ENCODE data around the gene PSMA6.

The PSMA6 gene

DNA sequence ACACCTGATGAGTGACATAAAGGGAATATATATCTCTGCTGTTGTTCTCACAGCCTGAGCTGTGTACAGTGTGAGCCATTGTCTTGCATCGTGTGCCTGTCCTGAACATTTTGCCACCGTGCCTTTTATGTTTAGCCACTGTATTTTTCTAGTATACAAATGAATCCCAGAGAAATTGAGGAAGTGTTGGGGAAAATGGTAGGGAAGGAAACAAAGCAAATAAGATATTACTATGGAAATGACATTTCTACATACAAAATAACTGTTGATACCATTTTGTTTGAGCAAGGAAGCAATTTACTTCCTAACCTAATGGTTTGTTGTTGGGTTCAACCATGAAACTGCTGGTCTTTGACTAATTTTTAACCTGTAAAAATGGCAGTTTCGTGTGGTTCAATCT, 5.5 kb downstream of the PSMA6 start:
- TF ChIP-seq GATA2 (IDR thresholded peaks at IDR 0.05; ENCODE audit: low read depth, low read length) = no peak
- TF ChIP-seq GATA3 (IDR thresholded peaks at IDR 0.05; ENCODE audit: low read depth, low read length) = no peak

DNA sequence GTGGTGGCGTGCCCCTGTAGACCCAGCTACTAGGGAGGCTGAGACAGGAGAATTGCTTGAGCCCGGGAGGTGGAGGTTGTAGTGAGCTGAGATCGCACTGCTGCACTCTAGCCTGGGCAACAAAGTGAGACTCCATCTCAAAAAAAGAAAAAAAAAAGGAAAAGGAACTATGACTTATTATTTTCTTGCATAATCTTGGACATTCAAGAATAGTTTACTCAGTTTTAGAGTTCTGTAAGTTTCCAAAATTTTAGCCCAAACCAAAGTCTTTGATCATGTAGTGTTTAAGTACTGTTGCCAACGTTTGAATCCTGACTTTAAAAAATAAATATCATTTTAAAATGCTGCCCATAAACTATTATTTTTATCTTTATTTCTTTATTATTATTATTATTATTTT, 6.2 kb downstream of the PSMA6 start:
- TF ChIP-seq GATA3 (IDR thresholded peaks at IDR 0.05; ENCODE audit: low read depth, low read length) (no peak), GATA2 (IDR thresholded peaks at IDR 0.05; ENCODE audit: low read depth, low read length) (no peak)

- TF ChIP-seq GATA3 (IDR thresholded peaks at IDR 0.05; ENCODE audit: low read depth, low read length) (no peak), GATA2 (IDR thresholded peaks at IDR 0.05; ENCODE audit: low read depth, low read length) (no peak)
Observed at GRCh38 chr14:35299708-35300107, 7.5 kb downstream of the PSMA6 start.

DNA sequence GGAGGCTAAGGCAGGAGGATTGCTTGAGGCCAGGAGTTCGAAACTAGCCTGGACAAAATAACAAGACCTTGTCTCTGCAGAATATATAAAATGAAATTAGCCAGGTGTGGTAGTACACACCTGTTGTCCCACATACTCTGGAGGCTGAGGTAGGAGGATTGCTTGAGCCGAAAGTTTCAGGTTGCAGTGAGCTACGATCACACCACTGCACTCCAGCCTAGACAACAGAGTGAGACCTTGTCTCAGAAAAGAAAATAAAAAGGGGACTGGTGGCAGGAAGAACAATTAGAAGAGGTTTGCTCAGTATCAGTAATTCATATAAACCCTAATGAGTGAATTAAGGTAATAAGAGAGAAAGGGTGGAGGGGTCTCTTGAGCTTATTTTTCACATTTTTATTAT, 8.0 kb downstream of the PSMA6 start:
- no peak for TF ChIP-seq GATA2 (IDR thresholded peaks at IDR 0.05; ENCODE audit: low read depth, low read length)
- TF ChIP-seq GATA3 (IDR thresholded peaks at IDR 0.05; ENCODE audit: low read depth, low read length) = no peak

- TF ChIP-seq GATA3 (IDR thresholded peaks at IDR 0.05; ENCODE audit: low read depth, low read length) (no peak), GATA2 (IDR thresholded peaks at IDR 0.05; ENCODE audit: low read depth, low read length) (no peak)
Observed at GRCh38 chr14:35301735-35302528, 9.8 kb downstream of the PSMA6 start.

DNA sequence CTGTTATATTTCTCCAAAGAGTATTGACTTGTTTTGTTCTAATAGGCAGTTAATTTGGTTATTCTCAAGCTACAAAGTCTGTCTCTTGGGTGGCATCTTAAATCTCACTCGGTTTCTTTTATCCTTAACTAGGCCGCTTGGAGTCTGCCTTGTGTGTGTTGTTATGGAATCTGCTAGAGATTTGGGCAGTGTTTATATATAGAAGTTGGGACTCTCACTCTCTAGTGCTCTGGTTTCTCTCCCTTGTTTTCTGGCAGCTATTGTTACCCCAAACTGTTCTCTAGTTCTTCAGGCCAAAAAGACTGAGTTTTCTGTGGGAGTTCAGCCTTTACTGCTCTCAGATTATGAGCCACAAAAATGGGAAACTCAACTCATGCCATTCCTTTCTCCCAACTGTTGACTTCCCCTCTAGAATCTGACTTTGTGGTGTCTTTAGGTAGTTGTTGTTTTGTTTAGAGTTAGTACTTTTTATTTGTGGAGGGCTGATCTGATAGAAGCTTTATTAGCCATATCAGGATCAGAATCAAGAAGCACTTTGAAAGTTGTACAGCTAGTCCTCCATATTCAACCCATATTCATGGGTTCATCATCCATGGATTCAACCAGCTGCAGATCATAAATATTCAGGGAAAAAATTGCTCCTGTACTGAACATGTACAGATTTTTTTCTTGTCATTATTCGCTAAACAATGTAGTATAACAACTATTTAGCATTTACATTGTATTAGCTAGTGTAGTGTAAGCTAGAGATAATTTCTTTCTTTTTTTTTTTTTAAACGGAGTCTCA, 11.2 kb downstream of the PSMA6 start:
- TF ChIP-seq GATA3 (IDR thresholded peaks at IDR 0.05; ENCODE audit: low read depth, low read length) (no peak), GATA2 (IDR thresholded peaks at IDR 0.05; ENCODE audit: low read depth, low read length) (no peak)

DNA sequence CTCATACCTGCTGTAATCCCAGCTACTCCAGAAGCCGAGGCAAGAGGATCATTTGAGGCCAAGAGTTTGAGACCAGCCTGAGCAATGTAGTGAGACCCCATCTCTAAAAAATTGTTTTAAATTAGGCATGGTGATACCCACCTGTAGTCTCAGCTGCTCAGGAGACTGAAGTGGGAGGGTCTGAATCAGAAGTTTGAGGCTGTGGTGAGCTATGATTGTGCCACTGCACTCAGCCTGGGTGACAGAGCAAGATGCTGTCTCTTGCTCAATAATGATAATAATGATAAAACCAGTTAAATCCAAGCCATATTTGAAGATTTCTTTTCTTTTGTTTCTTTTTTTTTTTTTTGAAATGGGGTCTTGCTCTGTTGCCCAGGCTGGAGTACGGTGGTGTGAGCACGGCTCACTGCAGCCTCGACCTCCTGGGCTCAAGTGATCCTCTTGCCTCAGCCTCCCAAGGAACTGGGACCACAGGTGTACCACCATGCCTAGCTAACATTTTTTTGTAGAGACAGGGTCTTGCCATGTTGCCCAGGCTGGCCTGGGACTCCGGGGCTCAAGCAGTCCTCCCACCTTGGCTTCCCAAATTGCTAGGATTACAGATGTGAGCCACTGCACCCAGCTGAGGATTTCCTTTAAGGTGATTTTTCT, 12.8 kb downstream of the PSMA6 start:
- TF ChIP-seq GATA3 (IDR thresholded peaks at IDR 0.05; ENCODE audit: low read depth, low read length) = no peak
- no peak for TF ChIP-seq GATA2 (IDR thresholded peaks at IDR 0.05; ENCODE audit: low read depth, low read length)

GRCh38 chr14:35305633-35306032, 13.5 kb downstream of the PSMA6 start:
- TF ChIP-seq GATA3 (IDR thresholded peaks at IDR 0.05; ENCODE audit: low read depth, low read length) (no peak), GATA2 (IDR thresholded peaks at IDR 0.05; ENCODE audit: low read depth, low read length) (no peak)

GRCh38 chr14:35306114-35306513, 13.9 kb downstream of the PSMA6 start:
- TF ChIP-seq GATA3 (IDR thresholded peaks at IDR 0.05; ENCODE audit: low read depth, low read length) (no peak), GATA2 (IDR thresholded peaks at IDR 0.05; ENCODE audit: low read depth, low read length) (no peak)

DNA sequence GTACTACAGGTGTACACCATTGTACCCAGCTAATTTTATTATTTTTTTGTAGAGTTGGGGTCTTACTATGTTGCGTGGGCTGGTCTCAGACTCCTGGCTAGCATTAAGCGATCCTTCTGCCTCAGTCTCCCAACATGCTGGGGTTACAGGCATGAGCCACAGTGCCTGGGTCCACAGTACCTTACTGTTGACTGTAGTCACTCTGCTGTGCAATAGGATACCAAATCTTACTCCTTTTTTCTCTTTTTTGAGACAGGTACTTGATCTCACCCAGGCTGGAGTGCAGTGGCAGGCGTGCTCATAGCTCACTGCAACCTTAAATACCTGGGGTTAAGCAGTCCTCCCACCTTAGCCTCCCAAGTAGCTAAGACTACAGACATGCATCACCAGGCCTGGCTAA, 25.6 kb downstream of the PSMA6 start:
- no peak for TF ChIP-seq GATA3 (IDR thresholded peaks at IDR 0.05; ENCODE audit: low read depth, low read length)
- TF ChIP-seq GATA2 (IDR thresholded peaks at IDR 0.05; ENCODE audit: low read depth, low read length) = no peak

- TF ChIP-seq GATA3 (IDR thresholded peaks at IDR 0.05; ENCODE audit: low read depth, low read length) (no peak), GATA2 (IDR thresholded peaks at IDR 0.05; ENCODE audit: low read depth, low read length) (no peak)
Observed at GRCh38 chr14:35319509-35319908, 27.3 kb downstream of the PSMA6 start.

- no peak for TF ChIP-seq GATA2 (IDR thresholded peaks at IDR 0.05; ENCODE audit: low read depth, low read length)
- no peak for TF ChIP-seq GATA3 (IDR thresholded peaks at IDR 0.05; ENCODE audit: low read depth, low read length)
Observed at GRCh38 chr14:35320472-35320871, 28.3 kb downstream of the PSMA6 start.

- TF ChIP-seq GATA2 (IDR thresholded peaks at IDR 0.05; ENCODE audit: low read depth, low read length) = no peak
- TF ChIP-seq GATA3 (IDR thresholded peaks at IDR 0.05; ENCODE audit: low read depth, low read length) = no peak
Observed at GRCh38 chr14:35326375-35326774, 34.2 kb downstream of the PSMA6 start.

All from SH-SY5Y (cell line).